Upper lobe of left lung (tissue), 4 donors: Measurements from ENCODE around the gene ZNF446.
"Not testable (repeated sequence)": the region's sequence is repeated elsewhere in the genome, so short reads cannot be mapped to it uniquely, and the experiment has no call there.

ENCODE experiments used
- EP300 ChIP-seq, 4 donors: sonication (generic); formaldehyde crosslinking; IDR thresholded peaks; one replicate each; pipeline ENCODE4 v1.5.1; 2017; ENCODE audit warnings: antibody characterized with exemption in 4 of 4, control low read depth in 2 of 4
- POLR2AphosphoS5 ChIP-seq, 2 donors: sonication (generic); formaldehyde crosslinking; IDR thresholded peaks; one replicate each; pipeline ENCODE4 v1.5.1; 2017; ENCODE audit warnings: antibody characterized with exemption in 2 of 2
- TF ChIP-seq, protein P1 (sequence below), 6 experiments: fragments of 450-650 bp in 4 of 6; fragments of 200-600 bp in 2 of 6; sonication (generic) in 2 of 6; IDR thresholded peaks; one replicate each; pipeline ENCODE4 v1.5.1; 2016 to 2019; ENCODE audit warnings: antibody characterized with exemption in 6 of 6

DNA sequence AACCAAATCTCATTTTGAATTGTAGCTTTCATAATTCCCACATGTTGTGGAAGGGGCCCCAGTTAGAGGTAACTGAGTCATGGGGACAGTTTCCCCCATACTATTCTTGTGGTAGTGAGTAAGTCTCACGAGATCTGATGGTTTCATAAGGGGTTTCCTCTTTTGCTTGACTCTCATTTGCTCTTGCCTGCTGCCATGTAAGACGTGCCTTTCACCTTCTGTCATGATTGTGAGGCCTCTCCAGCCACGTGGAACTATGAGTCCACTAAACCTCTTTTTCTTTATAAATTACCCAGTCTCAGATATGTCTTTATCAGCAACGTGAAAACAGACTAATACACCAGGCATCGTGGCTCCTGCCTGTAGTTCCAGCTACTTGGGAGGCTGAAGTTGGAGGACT is 26.2 kb upstream of the ZNF446 start:
- not testable (repeated sequence) for TF ChIP-seq POLR2AphosphoS5, EP300 (IDR thresholded peaks at IDR 0.05)
- TF ChIP-seq, protein P1, sequence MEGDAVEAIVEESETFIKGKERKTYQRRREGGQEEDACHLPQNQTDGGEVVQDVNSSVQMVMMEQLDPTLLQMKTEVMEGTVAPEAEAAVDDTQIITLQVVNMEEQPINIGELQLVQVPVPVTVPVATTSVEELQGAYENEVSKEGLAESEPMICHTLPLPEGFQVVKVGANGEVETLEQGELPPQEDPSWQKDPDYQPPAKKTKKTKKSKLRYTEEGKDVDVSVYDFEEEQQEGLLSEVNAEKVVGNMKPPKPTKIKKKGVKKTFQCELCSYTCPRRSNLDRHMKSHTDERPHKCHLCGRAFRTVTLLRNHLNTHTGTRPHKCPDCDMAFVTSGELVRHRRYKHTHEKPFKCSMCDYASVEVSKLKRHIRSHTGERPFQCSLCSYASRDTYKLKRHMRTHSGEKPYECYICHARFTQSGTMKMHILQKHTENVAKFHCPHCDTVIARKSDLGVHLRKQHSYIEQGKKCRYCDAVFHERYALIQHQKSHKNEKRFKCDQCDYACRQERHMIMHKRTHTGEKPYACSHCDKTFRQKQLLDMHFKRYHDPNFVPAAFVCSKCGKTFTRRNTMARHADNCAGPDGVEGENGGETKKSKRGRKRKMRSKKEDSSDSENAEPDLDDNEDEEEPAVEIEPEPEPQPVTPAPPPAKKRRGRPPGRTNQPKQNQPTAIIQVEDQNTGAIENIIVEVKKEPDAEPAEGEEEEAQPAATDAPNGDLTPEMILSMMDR (IDR thresholded peaks at IDR 0.05), result not testable (repeated sequence)
